ENCODE measurements around the gene PPIP5K2. TPM values are rescaled to one million over a fixed set of nuclear protein-coding genes. Genes with fewer than 3 reads are reported as not detected.

PPIP5K2 gene
- total RNA-seq, 1 experiment from 2014 or later = 73.4 TPM

- DNase-seq = no peak
- H3K4me2 ChIP-seq (ENCODE audit: low read depth, low read length, poor library complexity, severe bottlenecking) = no peak overlapping the region
- H3K36me3 ChIP-seq (ENCODE audit: insufficient read depth, low read length) = no peaks in the 10 kb centered on the region
- no peak overlapping the region for H3K9ac ChIP-seq (ENCODE audit: low read length)
- no peak overlapping the region for H3K4me3 ChIP-seq (ENCODE audit: low read length)
- no peaks in the 10 kb centered on the region for H3K4me1 ChIP-seq (ENCODE audit: low read length)
- no peak overlapping the region for H3K27ac ChIP-seq (ENCODE audit: low read length)
- H2AFZ ChIP-seq (ENCODE audit: low read length) = no peak overlapping the region
- no peaks in the 10 kb centered on the region for H3K9me3 ChIP-seq (ENCODE audit: low read length)
- no peaks in the 10 kb centered on the region for H3K9me2 ChIP-seq (replicated peaks; ENCODE audit: insufficient read depth, low read length)
- no peaks in the 10 kb centered on the region for H3K27me3 ChIP-seq (ENCODE audit: low read length)
- no peaks in the 10 kb centered on the region for H3K79me2 ChIP-seq (ENCODE audit: low read length)
- no peaks in the 10 kb centered on the region for H4K20me1 ChIP-seq (ENCODE audit: insufficient read depth, low read depth, low read length)
Measured at GRCh38 chr5:103235891-103236290, 115.8 kb downstream of the PPIP5K2 start.

- H2AFZ ChIP-seq (ENCODE audit: low read length) = no peak overlapping the region
- H3K9me3 ChIP-seq (ENCODE audit: low read length) = no peaks in the 10 kb centered on the region
- H3K9ac ChIP-seq (ENCODE audit: low read length) = no peak overlapping the region
- H3K36me3 ChIP-seq (ENCODE audit: insufficient read depth, low read length) = no peaks in the 10 kb centered on the region
- H3K4me2 ChIP-seq (ENCODE audit: low read depth, low read length, poor library complexity, severe bottlenecking) = no peak overlapping the region
- H3K27ac ChIP-seq (ENCODE audit: low read length) = no peak overlapping the region
- DNase-seq = no peak
- no peaks in the 10 kb centered on the region for H3K79me2 ChIP-seq (ENCODE audit: low read length)
- no peaks in the 10 kb centered on the region for H3K9me2 ChIP-seq (replicated peaks; ENCODE audit: insufficient read depth, low read length)
- H3K4me3 ChIP-seq (ENCODE audit: low read length) = no peak overlapping the region
- H4K20me1 ChIP-seq (ENCODE audit: insufficient read depth, low read depth, low read length) = no peaks in the 10 kb centered on the region
- no peaks in the 10 kb centered on the region for H3K4me1 ChIP-seq (ENCODE audit: low read length)
- H3K27me3 ChIP-seq (ENCODE audit: low read length) = no peaks in the 10 kb centered on the region
Measured at GRCh38 chr5:103237778-103238177, 117.7 kb downstream of the PPIP5K2 start.

GRCh38 chr5:103243665-103244064 is 123.6 kb downstream of the PPIP5K2 start:
- no peaks in the 10 kb centered on the region for H3K4me1 ChIP-seq (ENCODE audit: low read length)
- H3K9ac ChIP-seq (ENCODE audit: low read length) = no peak overlapping the region
- no peaks in the 10 kb centered on the region for H3K27me3 ChIP-seq (ENCODE audit: low read length)
- H3K4me2 ChIP-seq (ENCODE audit: low read depth, low read length, poor library complexity, severe bottlenecking) = no peak overlapping the region
- no peaks in the 10 kb centered on the region for H3K79me2 ChIP-seq (ENCODE audit: low read length)
- H2AFZ ChIP-seq (ENCODE audit: low read length) = no peak overlapping the region
- no peaks in the 10 kb centered on the region for H4K20me1 ChIP-seq (ENCODE audit: insufficient read depth, low read depth, low read length)
- no peaks in the 10 kb centered on the region for H3K9me3 ChIP-seq (ENCODE audit: low read length)
- no peaks in the 10 kb centered on the region for H3K9me2 ChIP-seq (replicated peaks; ENCODE audit: insufficient read depth, low read length)
- no peaks in the 10 kb centered on the region for H3K36me3 ChIP-seq (ENCODE audit: insufficient read depth, low read length)
- H3K27ac ChIP-seq (ENCODE audit: low read length) = no peak overlapping the region
- no peak for DNase-seq
- H3K4me3 ChIP-seq (ENCODE audit: low read length) = no peak overlapping the region

GRCh38 chr5:103244398-103244797 is 124.3 kb downstream of the PPIP5K2 start:
- Histone ChIP-seq H3K4me1 (ENCODE audit: low read length) (no peaks in the 10 kb centered on the region), H3K27me3 (ENCODE audit: low read length) (no peaks in the 10 kb centered on the region), H3K9me2 (replicated peaks; ENCODE audit: insufficient read depth, low read length) (no peaks in the 10 kb centered on the region), H3K4me3 (ENCODE audit: low read length) (no peak overlapping the region), H3K4me2 (ENCODE audit: low read depth, low read length, poor library complexity, severe bottlenecking) (no peak overlapping the region), H3K27ac (ENCODE audit: low read length) (no peak overlapping the region), H3K36me3 (ENCODE audit: insufficient read depth, low read length) (no peaks in the 10 kb centered on the region), H4K20me1 (ENCODE audit: insufficient read depth, low read depth, low read length) (no peaks in the 10 kb centered on the region), H3K9me3 (ENCODE audit: low read length) (no peaks in the 10 kb centered on the region), H2AFZ (ENCODE audit: low read length) (no peak overlapping the region), H3K79me2 (ENCODE audit: low read length) (no peaks in the 10 kb centered on the region), H3K9ac (ENCODE audit: low read length) (no peak overlapping the region)
- DNase-seq = no peak

GRCh38 chr5:103245761-103246160 is 125.7 kb downstream of the PPIP5K2 start:
- H3K4me2 ChIP-seq (ENCODE audit: low read depth, low read length, poor library complexity, severe bottlenecking) = no peak overlapping the region
- H3K9ac ChIP-seq (ENCODE audit: low read length) = no peak overlapping the region
- H3K4me3 ChIP-seq (ENCODE audit: low read length) = no peak overlapping the region
- no peaks in the 10 kb centered on the region for H3K9me2 ChIP-seq (replicated peaks; ENCODE audit: insufficient read depth, low read length)
- no peaks in the 10 kb centered on the region for H3K27me3 ChIP-seq (ENCODE audit: low read length)
- no peaks in the 10 kb centered on the region for H3K4me1 ChIP-seq (ENCODE audit: low read length)
- H3K9me3 ChIP-seq (ENCODE audit: low read length) = no peaks in the 10 kb centered on the region
- H2AFZ ChIP-seq (ENCODE audit: low read length) = no peak overlapping the region
- no peak for DNase-seq
- H4K20me1 ChIP-seq (ENCODE audit: insufficient read depth, low read depth, low read length) = no peaks in the 10 kb centered on the region
- no peaks in the 10 kb centered on the region for H3K79me2 ChIP-seq (ENCODE audit: low read length)
- no peaks in the 10 kb centered on the region for H3K36me3 ChIP-seq (ENCODE audit: insufficient read depth, low read length)
- H3K27ac ChIP-seq (ENCODE audit: low read length) = no peak overlapping the region

GRCh38 chr5:103247118-103247517 is 127.0 kb downstream of the PPIP5K2 start:
- no peak overlapping the region for H3K27ac ChIP-seq (ENCODE audit: low read length)
- H2AFZ ChIP-seq (ENCODE audit: low read length) = no peak overlapping the region
- H3K4me1 ChIP-seq (ENCODE audit: low read length) = no peaks in the 10 kb centered on the region
- no peaks in the 10 kb centered on the region for H3K9me3 ChIP-seq (ENCODE audit: low read length)
- H3K4me3 ChIP-seq (ENCODE audit: low read length) = no peak overlapping the region
- no peaks in the 10 kb centered on the region for H3K9me2 ChIP-seq (replicated peaks; ENCODE audit: insufficient read depth, low read length)
- no peak overlapping the region for H3K9ac ChIP-seq (ENCODE audit: low read length)
- H3K27me3 ChIP-seq (ENCODE audit: low read length) = no peaks in the 10 kb centered on the region
- H4K20me1 ChIP-seq (ENCODE audit: insufficient read depth, low read depth, low read length) = no peaks in the 10 kb centered on the region
- no peaks in the 10 kb centered on the region for H3K36me3 ChIP-seq (ENCODE audit: insufficient read depth, low read length)
- no peak for DNase-seq
- H3K4me2 ChIP-seq (ENCODE audit: low read depth, low read length, poor library complexity, severe bottlenecking) = no peak overlapping the region
- H3K79me2 ChIP-seq (ENCODE audit: low read length) = no peaks in the 10 kb centered on the region

GRCh38 chr5:103249068-103249467 is 129.0 kb downstream of the PPIP5K2 start:
- no peak for DNase-seq
- Histone ChIP-seq H3K9ac (ENCODE audit: low read length) (no peak overlapping the region), H3K27me3 (ENCODE audit: low read length) (no peaks in the 10 kb centered on the region), H3K36me3 (ENCODE audit: insufficient read depth, low read length) (no peaks in the 10 kb centered on the region), H3K4me1 (ENCODE audit: low read length) (no peaks in the 10 kb centered on the region), H3K9me3 (ENCODE audit: low read length) (no peaks in the 10 kb centered on the region), H3K79me2 (ENCODE audit: low read length) (no peaks in the 10 kb centered on the region), H3K9me2 (replicated peaks; ENCODE audit: insufficient read depth, low read length) (no peaks in the 10 kb centered on the region), H3K4me2 (ENCODE audit: low read depth, low read length, poor library complexity, severe bottlenecking) (no peak overlapping the region), H4K20me1 (ENCODE audit: insufficient read depth, low read depth, low read length) (no peaks in the 10 kb centered on the region), H3K4me3 (ENCODE audit: low read length) (no peak overlapping the region), H3K27ac (ENCODE audit: low read length) (no peak overlapping the region), H2AFZ (ENCODE audit: low read length) (no peak overlapping the region)

GRCh38 chr5:103254921-103255320 is 134.8 kb downstream of the PPIP5K2 start:
- Histone ChIP-seq H3K27ac (ENCODE audit: low read length) (no peak overlapping the region), H3K9me3 (ENCODE audit: low read length) (no peaks in the 10 kb centered on the region), H3K4me1 (ENCODE audit: low read length) (peaks cover 20% of the 10 kb centered on the region), H4K20me1 (ENCODE audit: insufficient read depth, low read depth, low read length) (0 out of 2 replicates have a peak, but pooled peaks cover 4% of the 10 kb centered on the region), H3K36me3 (ENCODE audit: insufficient read depth, low read length) (no peaks in the 10 kb centered on the region), H2AFZ (ENCODE audit: low read length) (no peak overlapping the region), H3K4me3 (ENCODE audit: low read length) (no peak overlapping the region), H3K9ac (ENCODE audit: low read length) (no peak overlapping the region), H3K9me2 (replicated peaks; ENCODE audit: insufficient read depth, low read length) (no peaks in the 10 kb centered on the region), H3K4me2 (ENCODE audit: low read depth, low read length, poor library complexity, severe bottlenecking) (no peak overlapping the region), H3K79me2 (ENCODE audit: low read length) (no peaks in the 10 kb centered on the region), H3K27me3 (ENCODE audit: low read length) (no peaks in the 10 kb centered on the region)
- DNase-seq = no peak

GRCh38 chr5:103255691-103256090 is 135.6 kb downstream of the PPIP5K2 start:
- Histone ChIP-seq H2AFZ (ENCODE audit: low read length) (no peak overlapping the region), H3K27ac (ENCODE audit: low read length) (no peak overlapping the region), H3K4me3 (ENCODE audit: low read length) (no peak overlapping the region), H3K9me3 (ENCODE audit: low read length) (no peaks in the 10 kb centered on the region), H4K20me1 (ENCODE audit: insufficient read depth, low read depth, low read length) (peaks cover 4% of the 10 kb centered on the region; the same call in 1 of the 2 replicates), H3K36me3 (ENCODE audit: insufficient read depth, low read length) (no peaks in the 10 kb centered on the region), H3K9me2 (replicated peaks; ENCODE audit: insufficient read depth, low read length) (no peaks in the 10 kb centered on the region), H3K4me1 (ENCODE audit: low read length) (peaks cover 25% of the 10 kb centered on the region), H3K79me2 (ENCODE audit: low read length) (no peaks in the 10 kb centered on the region), H3K27me3 (ENCODE audit: low read length) (no peaks in the 10 kb centered on the region), H3K9ac (ENCODE audit: low read length) (no peak overlapping the region), H3K4me2 (ENCODE audit: low read depth, low read length, poor library complexity, severe bottlenecking) (no peak overlapping the region)
- DNase-seq = no peak
